Peyer's patch (tissue), 4 donors: ENCODE data around the gene CUBN.

Experiments used
- POLR2A ChIP-seq, 2 donors: fragments of 450-650 bp; IDR thresholded peaks; one replicate each; pipeline ENCODE4 v1.5.1; 2017; ENCODE audit warnings: antibody characterized with exemption in 2 of 2, mild to moderate bottlenecking in 2 of 2, moderate library complexity in 2 of 2
- TF ChIP-seq, protein P1 (sequence below), 6 experiments: fragments of 450-650 bp in 4 of 6; fragments of 200-600 bp in 2 of 6; sonication (generic) in 1 of 6; IDR thresholded peaks; one replicate each; pipeline ENCODE4 v1.5.1; 2017 to 2019; ENCODE audit warnings: antibody characterized with exemption in 6 of 6, mild to moderate bottlenecking in 3 of 6, moderate library complexity in 1 of 6

DNA sequence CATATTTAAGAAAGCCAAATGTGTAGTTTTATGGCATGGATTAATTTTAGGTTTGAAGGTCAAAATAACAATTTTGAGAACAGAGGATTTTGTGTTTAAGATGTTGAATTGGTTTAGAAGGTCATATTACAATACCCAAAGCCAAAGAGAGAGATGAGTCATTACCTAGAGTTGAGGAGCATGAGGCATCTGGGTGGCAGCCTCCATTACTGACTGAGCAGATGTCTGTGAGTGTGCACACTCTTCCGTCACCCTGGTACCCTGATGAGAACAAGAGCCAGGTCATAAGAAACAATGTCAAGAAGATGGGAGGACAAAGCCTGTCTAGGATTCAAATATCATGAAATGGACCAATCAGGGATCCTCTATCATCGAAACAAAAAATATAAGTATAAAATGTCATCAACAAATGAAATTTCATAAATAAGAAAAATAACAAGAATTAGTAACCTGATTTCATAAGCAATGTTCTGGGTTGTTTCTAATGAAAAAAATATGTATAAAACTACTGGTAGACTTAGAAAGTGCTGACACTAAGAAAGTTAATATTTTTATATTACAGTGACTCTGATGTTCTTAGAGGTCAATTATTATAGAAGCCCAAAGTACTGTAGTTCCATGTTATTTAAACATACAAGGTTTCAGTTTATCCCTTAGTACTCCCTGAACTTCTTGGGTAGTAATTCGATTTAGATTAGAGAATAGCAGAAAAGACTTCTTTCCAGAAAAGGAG is 20.0 kb downstream of the CUBN start:
- TF ChIP-seq, protein P1, sequence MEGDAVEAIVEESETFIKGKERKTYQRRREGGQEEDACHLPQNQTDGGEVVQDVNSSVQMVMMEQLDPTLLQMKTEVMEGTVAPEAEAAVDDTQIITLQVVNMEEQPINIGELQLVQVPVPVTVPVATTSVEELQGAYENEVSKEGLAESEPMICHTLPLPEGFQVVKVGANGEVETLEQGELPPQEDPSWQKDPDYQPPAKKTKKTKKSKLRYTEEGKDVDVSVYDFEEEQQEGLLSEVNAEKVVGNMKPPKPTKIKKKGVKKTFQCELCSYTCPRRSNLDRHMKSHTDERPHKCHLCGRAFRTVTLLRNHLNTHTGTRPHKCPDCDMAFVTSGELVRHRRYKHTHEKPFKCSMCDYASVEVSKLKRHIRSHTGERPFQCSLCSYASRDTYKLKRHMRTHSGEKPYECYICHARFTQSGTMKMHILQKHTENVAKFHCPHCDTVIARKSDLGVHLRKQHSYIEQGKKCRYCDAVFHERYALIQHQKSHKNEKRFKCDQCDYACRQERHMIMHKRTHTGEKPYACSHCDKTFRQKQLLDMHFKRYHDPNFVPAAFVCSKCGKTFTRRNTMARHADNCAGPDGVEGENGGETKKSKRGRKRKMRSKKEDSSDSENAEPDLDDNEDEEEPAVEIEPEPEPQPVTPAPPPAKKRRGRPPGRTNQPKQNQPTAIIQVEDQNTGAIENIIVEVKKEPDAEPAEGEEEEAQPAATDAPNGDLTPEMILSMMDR (IDR thresholded peaks at IDR 0.05), result no peak
- no peak for TF ChIP-seq POLR2A (IDR thresholded peaks at IDR 0.05)
